K562 (cell line): ENCODE results near the gene SLC7A8. TPM values are rescaled to one million over a fixed set of nuclear protein-coding genes. Genes with fewer than 3 reads are reported as not detected.

ENCODE experiments used
- BCL6 ChIP-seq: fragments of 250-450 bp; sonication (Bioruptor Pico); IDR thresholded peaks from 2 replicates; pipeline ENCODE4 v1.4.0; 2020
- COPS2 ChIP-seq: fragments of 450-650 bp; conservative IDR thresholded peaks from 2 replicates; pipeline ENCODE4 v1.6.1; 2016; ENCODE audit warnings: mild to moderate bottlenecking, moderate library complexity
- E2F5 ChIP-seq: sonication (generic); formaldehyde crosslinking; IDR thresholded peaks from 2 replicates; pipeline ENCODE4 v1.8.0; 2022; ENCODE audit warnings: mild to moderate bottlenecking, missing genetic modification reagents
- EP400 ChIP-seq: fragments of 450-650 bp; IDR thresholded peaks from 2 replicates; pipeline ENCODE4 v1.6.1; 2017; ENCODE audit warnings: antibody characterized with exemption, mild to moderate bottlenecking, moderate library complexity
- ETS2 ChIP-seq: IDR thresholded peaks from 2 replicates; pipeline ENCODE4 v1.6.1; 2016; ENCODE audit warnings: borderline replicate concordance, missing genetic modification characterization, mild to moderate bottlenecking, moderate library complexity, missing compliant biosample characterization; ENCODE audit not compliant: poor library complexity, severe bottlenecking
- KDM4B ChIP-seq, 2 experiments: fragments of 450-650 bp in 1 of 2; sonication (generic) in 1 of 2; IDR thresholded peaks; 2 replicates each; pipeline ENCODE4 v1.6.1; 2016 to 2017; ENCODE audit warnings: borderline replicate concordance in 2 of 2, antibody characterized with exemption in 1 of 2, low read depth in 1 of 2, mild to moderate bottlenecking in 1 of 2
- MAFF ChIP-seq: IDR thresholded peaks from 2 replicates; pipeline ENCODE4 v1.6.1; 2012; ENCODE audit warnings: low read length, improper control_type of control experiment
- NR4A1 ChIP-seq, 2 experiments: fragments of 250-450 bp in 1 of 2; fragments of 450-650 bp in 1 of 2; sonication (Bioruptor Pico) in 1 of 2; IDR thresholded peaks; 2 replicates each; pipeline versions ENCODE4 v1.4.0 to v1.6.1; 2016 to 2020; ENCODE audit warnings: mild to moderate bottlenecking in 2 of 2, missing compliant biosample characterization in 1 of 2, missing genetic modification characterization in 1 of 2, moderate library complexity in 1 of 2
- RFX5 ChIP-seq: IDR thresholded peaks from 2 replicates; pipeline ENCODE4 v1.6.1; 2011; ENCODE audit warnings: low read depth, mild to moderate bottlenecking, improper control_type of control experiment, low read length
- SMAD3 ChIP-seq: fragments of 450-650 bp; formaldehyde crosslinking; conservative IDR thresholded peaks from 2 replicates; pipeline ENCODE4 v1.4.0; 2020; ENCODE audit warnings: mild to moderate bottlenecking
- TEAD1 ChIP-seq, 2 experiments: fragments of 450-650 bp in 1 of 2; sonication (generic) in 1 of 2; formaldehyde crosslinking; IDR thresholded peaks; 2 replicates each; pipeline versions ENCODE4 v1.4.0 to v1.8.0; 2020 to 2022; ENCODE audit warnings: mild to moderate bottlenecking in 2 of 2, missing genetic modification reagents in 1 of 2
- TEAD4 ChIP-seq, 2 experiments: sonication (generic) in 1 of 2; formaldehyde crosslinking in 1 of 2; IDR thresholded peaks; 2 replicates each; pipeline versions ENCODE4 v1.6.1 to v1.8.0; 2012 to 2022; ENCODE audit warnings: borderline replicate concordance in 1 of 2, inconsistent platforms in 1 of 2, low read length in 1 of 2, mild to moderate bottlenecking in 1 of 2, missing genetic modification reagents in 1 of 2
- ZBTB2 ChIP-seq: fragments of 450-650 bp; IDR thresholded peaks from 2 replicates; pipeline ENCODE4 v1.6.1; 2016; ENCODE audit warnings: antibody characterized with exemption
- ZBTB40 ChIP-seq, 2 experiments: fragments of 450-650 bp in 1 of 2; sonication (generic) in 1 of 2; formaldehyde crosslinking in 1 of 2; IDR thresholded peaks; 2 replicates each; pipeline versions ENCODE4 v1.7.1 to v1.9.0; 2016 to 2022; ENCODE audit warnings: inconsistent platforms in 1 of 2, mild to moderate bottlenecking in 1 of 2, missing genetic modification reagents in 1 of 2
- ZNF431 ChIP-seq: sonication (generic); formaldehyde crosslinking; IDR thresholded peaks from 2 replicates; pipeline ENCODE4 v1.8.0; 2022; ENCODE audit warnings: mild to moderate bottlenecking, missing genetic modification reagents
- ZNF668 ChIP-seq: fragments of 250-450 bp; sonication (Bioruptor Pico); IDR thresholded peaks from 2 replicates; pipeline ENCODE4 v1.8.0; 2022; ENCODE audit warnings: mild to moderate bottlenecking, inconsistent platforms
- polyA plus RNA-seq, 8 experiments: library from polyadenylated mRNA; depleted of rRNA in 4 of 8; stranded (reverse) in 5 of 8; unstranded in 3 of 8; fragments of >200 nt; fragmentation: Nextera tagmentation in 2 of 8; fragmentation: Illumina TruSeq in 1 of 8; extraction: Ambion mirVana in 2 of 8; extraction: Trizol in 1 of 8; gene quantifications; 2 replicates each; pipeline versions ENCODE4 v1.2.1 to v1.2.3, GENCODE V29; 2011 to 2014; ENCODE audit warnings: inconsistent platforms in 1 of 8, missing spikeins in 1 of 8
- total RNA-seq, 7 experiments: library from RNA; depleted of rRNA in 6 of 7; stranded (reverse); fragments of >200 nt in 6 of 7; fragmentation: Illumina TruSeq in 2 of 7; extraction: Trizol in 2 of 7; gene quantifications; 2 replicates each; pipeline versions ENCODE4 v1.2.1 to v1.2.3, GENCODE V29; 2011 to 2021; ENCODE audit warnings: low replicate concordance in 1 of 7

SLC7A8 gene
- total and polyA plus RNA-seq, 9 of the 15 experiments (the other 6 are each of a cell fraction or from before 2014, with no cell fraction given): 2.0 to 33.0 (median 6.0) TPM

- TF ChIP-seq ZBTB40 (IDR thresholded peaks at IDR 0.05): no peak
- TF ChIP-seq ZBTB40 (CRISPR knock-in tag; IDR thresholded peaks at IDR 0.05): no peak
- no peak for TF ChIP-seq KDM4B (IDR thresholded peaks at IDR 0.05; ENCODE audit: borderline replicate concordance in 2 of 2, low read depth in 1 of 2)
- TF ChIP-seq MAFF: peak; percentile 72; the same call in 1 of the 2 replicates
- no peak for TF ChIP-seq E2F5 (CRISPR knock-in tag)
- TF ChIP-seq ETS2 (tag): no peak
- TF ChIP-seq COPS2: no peak
- TF ChIP-seq NR4A1 (CRISPR knock-in tag; IDR thresholded peaks at IDR 0.05): no peak
- TF ChIP-seq NR4A1 (tag; IDR thresholded peaks at IDR 0.05): peak; percentile 60; the same call in 1 of the 2 replicates
- no peak for TF ChIP-seq ZBTB2
- TF ChIP-seq TEAD4 (IDR thresholded peaks at IDR 0.05; ENCODE audit: low read length): no peak
- no peak for TF ChIP-seq TEAD4 (CRISPR knock-in tag; IDR thresholded peaks at IDR 0.05; ENCODE audit: borderline replicate concordance)
- TF ChIP-seq RFX5: no peak
- TF ChIP-seq BCL6 (CRISPR knock-in tag): no peak
- no peak for TF ChIP-seq ZNF431 (CRISPR knock-in tag)
- peak; percentile 68 for TF ChIP-seq EP400
- TF ChIP-seq ZNF668 (CRISPR knock-in tag): no peak
- no peak for TF ChIP-seq SMAD3 (CRISPR knock-in tag)
- TF ChIP-seq TEAD1 (CRISPR knock-in tag; IDR thresholded peaks at IDR 0.05): no peak
Observed at GRCh38 chr14:23078692-23079116, 104.8 kb downstream of the SLC7A8 start (continued).
